GM23338 (cell line): ENCODE measurements around the gene VPS39. TPM values are rescaled to one million over a fixed set of nuclear protein-coding genes. Genes with fewer than 3 reads are reported as not detected.

Experiments used
- ATAC-seq: fragments of 200-7000 bp; cut with Tn5 transposase; 3 replicates; pipeline ENCODE4 v1.9.1; 2020
- DNase-seq: peaks from one replicate; pipeline ENCODE4 v3.0.0-alpha.2; 2015; ENCODE audit warnings: low spot score
- H2AFZ ChIP-seq: fragments of 200-600 bp; sonication (generic); 2 replicates; pipeline ENCODE4 v1.8.0; 2016; ENCODE audit warnings: antibody characterized with exemption, mild to moderate bottlenecking, moderate library complexity
- H3F3A ChIP-seq: fragments of 200-600 bp; sonication (generic); replicated peaks from 2 replicates; pipeline ENCODE4 v1.8.0; 2017; ENCODE audit warnings: antibody characterized with exemption, mixed run types, low read depth
- H3K27ac ChIP-seq: fragments of 200-600 bp; sonication (generic); 2 replicates; pipeline ENCODE4 v1.6.1; 2016; ENCODE audit warnings: low read depth
- H3K27me3 ChIP-seq: fragments of 200-600 bp; sonication (generic); 2 replicates; pipeline ENCODE4 v1.8.0; 2016; ENCODE audit warnings: mild to moderate bottlenecking, mixed run types, moderate library complexity; ENCODE audit not compliant: insufficient read depth
- H3K36me3 ChIP-seq: fragments of 200-600 bp; sonication (generic); 2 replicates; pipeline ENCODE4 v1.8.0; 2016; ENCODE audit warnings: mild to moderate bottlenecking; ENCODE audit not compliant: insufficient read depth
- H3K4me1 ChIP-seq: fragments of 200-600 bp; sonication (generic); 2 replicates; pipeline ENCODE4 v1.8.0; 2016; ENCODE audit warnings: mild to moderate bottlenecking, moderate library complexity; ENCODE audit not compliant: insufficient read depth
- H3K4me2 ChIP-seq: fragments of 200-600 bp; sonication (generic); 2 replicates; pipeline ENCODE4 v1.7.1; 2017; ENCODE audit warnings: mixed run types
- H3K4me3 ChIP-seq: fragments of 200-600 bp; sonication (generic); 2 replicates; pipeline ENCODE4 v1.6.1; 2016; ENCODE audit warnings: mixed run types
- H3K79me2 ChIP-seq: fragments of 200-600 bp; sonication (generic); replicated peaks from 2 replicates; pipeline ENCODE4 v1.8.0; 2017; ENCODE audit warnings: mild to moderate bottlenecking; ENCODE audit not compliant: insufficient read depth
- H3K9me2 ChIP-seq: fragments of 200-600 bp; sonication (generic); 2 replicates; pipeline ENCODE4 v1.8.0; 2017; ENCODE audit not compliant: insufficient read depth
- H4K20me1 ChIP-seq: fragments of 200-600 bp; sonication (generic); replicated peaks from 2 replicates; pipeline ENCODE4 v1.8.0; 2017; ENCODE audit warnings: mild to moderate bottlenecking; ENCODE audit not compliant: insufficient read depth
- H3K27ac Mint-ChIP-seq: 2 replicates; pipeline ENCODE4 v1.8.0; 2020; ENCODE audit warnings: inconsistent platforms, mild to moderate bottlenecking, moderate library complexity, mixed read lengths
- H3K27me3 Mint-ChIP-seq: 3 replicates; pipeline ENCODE4 v1.8.0; 2022; ENCODE audit warnings: low read depth, mild to moderate bottlenecking, moderate library complexity, mixed read lengths, inconsistent platforms; ENCODE audit not compliant: insufficient read depth, poor library complexity
- H3K36me3 Mint-ChIP-seq: 3 replicates; pipeline ENCODE4 v1.8.0; 2021; ENCODE audit warnings: low read depth, mild to moderate bottlenecking, inconsistent platforms, moderate library complexity, mixed read lengths
- H3K4me1 Mint-ChIP-seq: 3 replicates; pipeline ENCODE4 v1.8.0; 2020; ENCODE audit warnings: mild to moderate bottlenecking, inconsistent platforms, mixed read lengths
- H3K4me3 Mint-ChIP-seq: 3 replicates; pipeline ENCODE4 v1.8.0; 2021; ENCODE audit warnings: moderate library complexity, mild to moderate bottlenecking, inconsistent platforms, mixed read lengths
- H3K9me3 Mint-ChIP-seq: 3 replicates; pipeline ENCODE4 v1.8.0; 2020; ENCODE audit warnings: moderate library complexity, mild to moderate bottlenecking, inconsistent platforms, mixed read lengths
- CREB1 ChIP-seq: fragments of 250-450 bp; sonication (Bioruptor Pico); IDR thresholded peaks from 2 replicates; pipeline ENCODE4 v1.5.0; 2020; ENCODE audit warnings: low read depth, mild to moderate bottlenecking, moderate library complexity
- ETS1 ChIP-seq: IDR thresholded peaks from 2 replicates; pipeline ENCODE4 v1.6.1; 2016; ENCODE audit warnings: antibody characterized with exemption
- EZH2phosphoT487 ChIP-seq: fragments of 200-600 bp; sonication (generic); IDR thresholded peaks from one replicate; pipeline ENCODE4 v1.8.1; 2018; ENCODE audit warnings: antibody characterized with exemption; ENCODE audit not compliant: unreplicated experiment
- NANOG ChIP-seq: IDR thresholded peaks from 2 replicates; pipeline ENCODE4 v1.6.1; 2016; ENCODE audit warnings: antibody characterized with exemption, borderline replicate concordance
- POLR2AphosphoS5 ChIP-seq: IDR thresholded peaks from 2 replicates; pipeline ENCODE4 v1.6.1; 2016; ENCODE audit warnings: antibody characterized with exemption, low read depth
- REST ChIP-seq: IDR thresholded peaks from one replicate; pipeline ENCODE4 v1.6.1; 2018; ENCODE audit warnings: antibody characterized with exemption; ENCODE audit not compliant: unreplicated experiment
- STAT1 ChIP-seq: IDR thresholded peaks from one replicate; pipeline ENCODE4 v1.6.1; 2016; ENCODE audit warnings: antibody characterized with exemption; ENCODE audit not compliant: unreplicated experiment
- ZNF114 ChIP-seq: fragments of 250-450 bp; sonication (Bioruptor Pico); IDR thresholded peaks from 2 replicates; pipeline ENCODE4 v1.5.0; 2020; ENCODE audit warnings: mild to moderate bottlenecking, moderate library complexity
- ZNF331 ChIP-seq: fragments of 250-450 bp; sonication (Bioruptor Pico); IDR thresholded peaks from 2 replicates; pipeline ENCODE4 v1.5.0; 2020; ENCODE audit warnings: low read depth, mild to moderate bottlenecking, moderate library complexity
- polyA plus RNA-seq: library from polyadenylated mRNA; unstranded; fragments of >200 nt; fragmentation: Nextera tagmentation; extraction: Ambion mirVana; gene quantifications from 2 replicates; pipeline ENCODE4 v1.2.1, GENCODE V29; 2016
- total RNA-seq: library from RNA; depleted of rRNA; stranded (reverse); fragments of >200 nt; shearing (Covaris generic); gene quantifications from 2 replicates; pipeline ENCODE4 v1.2.3, GENCODE V29; 2014
- TF ChIP-seq, protein P1 (sequence below): fragments of 250-450 bp; sonication (Bioruptor Pico); IDR thresholded peaks from 2 replicates; pipeline ENCODE4 v1.5.0; 2020; ENCODE audit warnings: mild to moderate bottlenecking, moderate library complexity
- TF ChIP-seq, protein P2 (sequence below), 2 experiments: fragments of 200-600 bp in 1 of 2; sonication (generic) in 1 of 2; conservative IDR thresholded peaks; 2 replicates each; pipeline versions ENCODE4 v1.5.1 to v1.6.1; 2016 to 2017; ENCODE audit warnings: antibody characterized with exemption in 2 of 2, low read depth in 2 of 2, mild to moderate bottlenecking in 2 of 2, moderate library complexity in 1 of 2

VPS39 gene
- total and polyA plus RNA-seq, 2 experiments from 2014 or later = 14.9 to 45.1 TPM

DNA sequence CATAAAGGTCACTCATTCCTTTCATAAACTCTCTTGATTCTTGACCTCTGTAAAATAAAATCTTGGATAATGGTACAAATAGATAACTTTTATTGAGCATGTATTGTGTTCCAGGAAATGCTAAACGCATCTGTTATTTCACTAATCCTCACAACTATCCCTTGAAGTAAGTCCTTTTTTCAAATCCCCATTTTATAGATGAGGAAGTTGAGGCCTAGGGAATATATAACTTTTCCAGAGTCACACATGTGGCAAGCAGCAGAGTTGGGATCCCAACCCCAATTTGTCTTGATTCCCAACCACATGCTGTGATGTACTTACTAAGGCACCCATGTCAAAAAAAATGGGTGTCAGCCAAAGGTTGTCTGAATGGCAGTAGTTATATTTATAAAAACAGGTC is 6.3 kb downstream of the VPS39 start:
- no peak overlapping the region for H2AFZ ChIP-seq
- ATAC-seq = no peak
- Mint-ChIP-seq H3K27ac (no peak overlapping the region), H3K27me3 (no peaks in the 10 kb centered on the region), H3K4me3 (no peak overlapping the region), H3K4me1 (no peaks in the 10 kb centered on the region), H3K9me3 (no peaks in the 10 kb centered on the region), H3K36me3 (peaks cover 13% of the 10 kb centered on the region; the same call in 2 of the 3 replicates)
- peaks cover 3% of the 10 kb centered on the region; the same call in 1 of the 2 replicates for H4K20me1 ChIP-seq
- H3K27ac ChIP-seq = no peak overlapping the region
- DNase-seq = no peak
- H3K4me3 ChIP-seq = no peak overlapping the region
- TF ChIP-seq ETS1 (no peak), REST (no peak), CREB1 (CRISPR knock-in tag) (no peak), STAT1 (no peak), EZH2phosphoT487 (no peak), POLR2AphosphoS5 (no peak), ZNF331 (CRISPR knock-in tag) (no peak), ZNF114 (CRISPR knock-in tag) (no peak), NANOG (no peak)
- TF ChIP-seq, protein P1, sequence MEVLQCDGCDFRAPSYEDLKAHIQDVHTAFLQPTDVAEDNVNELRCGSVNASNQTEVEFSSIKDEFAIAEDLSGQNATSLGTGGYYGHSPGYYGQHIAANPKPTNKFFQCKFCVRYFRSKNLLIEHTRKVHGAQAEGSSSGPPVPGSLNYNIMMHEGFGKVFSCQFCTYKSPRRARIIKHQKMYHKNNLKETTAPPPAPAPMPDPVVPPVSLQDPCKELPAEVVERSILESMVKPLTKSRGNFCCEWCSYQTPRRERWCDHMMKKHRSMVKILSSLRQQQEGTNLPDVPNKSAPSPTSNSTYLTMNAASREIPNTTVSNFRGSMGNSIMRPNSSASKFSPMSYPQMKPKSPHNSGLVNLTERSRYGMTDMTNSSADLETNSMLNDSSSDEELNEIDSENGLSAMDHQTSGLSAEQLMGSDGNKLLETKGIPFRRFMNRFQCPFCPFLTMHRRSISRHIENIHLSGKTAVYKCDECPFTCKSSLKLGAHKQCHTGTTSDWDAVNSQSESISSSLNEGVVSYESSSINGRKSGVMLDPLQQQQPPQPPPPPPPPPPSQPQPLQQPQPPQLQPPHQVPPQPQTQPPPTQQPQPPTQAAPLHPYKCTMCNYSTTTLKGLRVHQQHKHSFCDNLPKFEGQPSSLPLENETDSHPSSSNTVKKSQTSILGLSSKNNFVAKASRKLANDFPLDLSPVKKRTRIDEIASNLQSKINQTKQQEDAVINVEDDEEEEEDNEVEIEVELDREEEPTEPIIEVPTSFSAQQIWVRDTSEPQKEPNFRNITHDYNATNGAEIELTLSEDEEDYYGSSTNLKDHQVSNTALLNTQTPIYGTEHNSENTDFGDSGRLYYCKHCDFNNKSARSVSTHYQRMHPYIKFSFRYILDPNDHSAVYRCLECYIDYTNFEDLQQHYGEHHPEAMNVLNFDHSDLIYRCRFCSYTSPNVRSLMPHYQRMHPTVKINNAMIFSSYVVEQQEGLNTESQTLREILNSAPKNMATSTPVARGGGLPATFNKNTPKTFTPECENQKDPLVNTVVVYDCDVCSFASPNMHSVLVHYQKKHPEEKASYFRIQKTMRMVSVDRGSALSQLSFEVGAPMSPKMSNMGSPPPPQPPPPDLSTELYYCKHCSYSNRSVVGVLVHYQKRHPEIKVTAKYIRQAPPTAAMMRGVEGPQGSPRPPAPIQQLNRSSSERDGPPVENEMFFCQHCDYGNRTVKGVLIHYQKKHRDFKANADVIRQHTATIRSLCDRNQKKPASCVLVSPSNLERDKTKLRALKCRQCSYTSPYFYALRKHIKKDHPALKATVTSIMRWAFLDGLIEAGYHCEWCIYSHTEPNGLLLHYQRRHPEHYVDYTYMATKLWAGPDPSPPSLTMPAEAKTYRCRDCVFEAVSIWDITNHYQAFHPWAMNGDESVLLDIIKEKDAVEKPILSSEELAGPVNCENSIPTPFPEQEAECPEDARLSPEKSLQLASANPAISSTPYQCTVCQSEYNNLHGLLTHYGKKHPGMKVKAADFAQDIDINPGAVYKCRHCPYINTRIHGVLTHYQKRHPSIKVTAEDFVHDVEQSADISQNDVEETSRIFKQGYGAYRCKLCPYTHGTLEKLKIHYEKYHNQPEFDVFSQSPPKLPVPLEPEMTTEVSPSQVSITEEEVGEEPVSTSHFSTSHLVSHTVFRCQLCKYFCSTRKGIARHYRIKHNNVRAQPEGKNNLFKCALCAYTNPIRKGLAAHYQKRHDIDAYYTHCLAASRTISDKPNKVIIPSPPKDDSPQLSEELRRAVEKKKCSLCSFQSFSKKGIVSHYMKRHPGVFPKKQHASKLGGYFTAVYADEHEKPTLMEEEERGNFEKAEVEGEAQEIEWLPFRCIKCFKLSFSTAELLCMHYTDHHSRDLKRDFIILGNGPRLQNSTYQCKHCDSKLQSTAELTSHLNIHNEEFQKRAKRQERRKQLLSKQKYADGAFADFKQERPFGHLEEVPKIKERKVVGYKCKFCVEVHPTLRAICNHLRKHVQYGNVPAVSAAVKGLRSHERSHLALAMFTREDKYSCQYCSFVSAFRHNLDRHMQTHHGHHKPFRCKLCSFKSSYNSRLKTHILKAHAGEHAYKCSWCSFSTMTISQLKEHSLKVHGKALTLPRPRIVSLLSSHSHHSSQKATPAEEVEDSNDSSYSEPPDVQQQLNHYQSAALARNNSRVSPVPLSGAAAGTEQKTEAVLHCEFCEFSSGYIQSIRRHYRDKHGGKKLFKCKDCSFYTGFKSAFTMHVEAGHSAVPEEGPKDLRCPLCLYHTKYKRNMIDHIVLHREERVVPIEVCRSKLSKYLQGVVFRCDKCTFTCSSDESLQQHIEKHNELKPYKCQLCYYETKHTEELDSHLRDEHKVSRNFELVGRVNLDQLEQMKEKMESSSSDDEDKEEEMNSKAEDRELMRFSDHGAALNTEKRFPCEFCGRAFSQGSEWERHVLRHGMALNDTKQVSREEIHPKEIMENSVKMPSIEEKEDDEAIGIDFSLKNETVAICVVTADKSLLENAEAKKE (CRISPR knock-in tag) = no peak
- TF ChIP-seq, protein P2, sequence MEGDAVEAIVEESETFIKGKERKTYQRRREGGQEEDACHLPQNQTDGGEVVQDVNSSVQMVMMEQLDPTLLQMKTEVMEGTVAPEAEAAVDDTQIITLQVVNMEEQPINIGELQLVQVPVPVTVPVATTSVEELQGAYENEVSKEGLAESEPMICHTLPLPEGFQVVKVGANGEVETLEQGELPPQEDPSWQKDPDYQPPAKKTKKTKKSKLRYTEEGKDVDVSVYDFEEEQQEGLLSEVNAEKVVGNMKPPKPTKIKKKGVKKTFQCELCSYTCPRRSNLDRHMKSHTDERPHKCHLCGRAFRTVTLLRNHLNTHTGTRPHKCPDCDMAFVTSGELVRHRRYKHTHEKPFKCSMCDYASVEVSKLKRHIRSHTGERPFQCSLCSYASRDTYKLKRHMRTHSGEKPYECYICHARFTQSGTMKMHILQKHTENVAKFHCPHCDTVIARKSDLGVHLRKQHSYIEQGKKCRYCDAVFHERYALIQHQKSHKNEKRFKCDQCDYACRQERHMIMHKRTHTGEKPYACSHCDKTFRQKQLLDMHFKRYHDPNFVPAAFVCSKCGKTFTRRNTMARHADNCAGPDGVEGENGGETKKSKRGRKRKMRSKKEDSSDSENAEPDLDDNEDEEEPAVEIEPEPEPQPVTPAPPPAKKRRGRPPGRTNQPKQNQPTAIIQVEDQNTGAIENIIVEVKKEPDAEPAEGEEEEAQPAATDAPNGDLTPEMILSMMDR (conservative IDR thresholded peaks at IDR 0.05; ENCODE audit: low read depth in 2 of 2) = no peak
- no peaks in the 10 kb centered on the region; the same call in 1 of the 2 replicates for H3K4me1 ChIP-seq
- no peak overlapping the region for H3K4me2 ChIP-seq
- H3K9me2 ChIP-seq = no peaks in the 10 kb centered on the region
- peaks cover 19% of the 10 kb centered on the region for H3K79me2 ChIP-seq
- H3K36me3 ChIP-seq = no peaks in the 10 kb centered on the region
- no peaks in the 10 kb centered on the region for H3K27me3 ChIP-seq
- H3F3A ChIP-seq = no peaks in the 10 kb centered on the region
